Loucy (cell line): ENCODE measurements around the gene PCOLCE2.

Experiments
- CTCF ChIP-seq: fragments of 200-600 bp; sonication (generic); conservative IDR thresholded peaks from 2 replicates; pipeline ENCODE4 v1.5.1; 2014; ENCODE audit warnings: mild to moderate bottlenecking, antibody characterized with exemption, low read length
- EZH2phosphoT487 ChIP-seq: fragments of 200-600 bp; IDR thresholded peaks from 2 replicates; pipeline ENCODE4 v1.6.1; 2018; ENCODE audit warnings: antibody characterized with exemption, mild to moderate bottlenecking, moderate library complexity, borderline replicate concordance

GRCh38 chr3:142795332-142795731 is 93.6 kb downstream of the PCOLCE2 start:
- TF ChIP-seq EZH2phosphoT487 = no peak
- TF ChIP-seq CTCF = no peak
